ENCODE measurements around the gene NEURL3.

The NEURL3 gene

GRCh38 chr2:96452053-96452452 is 53.1 kb downstream of the NEURL3 start:
- CTCF ChIA-PET, result interaction anchor here (1.6 kb wide), 1 partner anchor 429 kb away, joined by 3 read pairs; no protein-coding TSS in a partner anchor
- DNase-seq (ENCODE audit: extremely low spot score), result no peak
- POLR2A ChIA-PET, result no interaction called here
- TF ChIP-seq CTCF (IDR thresholded peaks at IDR 0.05; ENCODE audit: control extremely low read depth, extremely low read depth, low read depth, missing control alignments), result no peak

- POLR2A ChIA-PET, result no interaction called here
- TF ChIP-seq CTCF (IDR thresholded peaks at IDR 0.05; ENCODE audit: control extremely low read depth, extremely low read depth, low read depth, missing control alignments), result no peak
- DNase-seq (ENCODE audit: extremely low spot score), result no peak
- CTCF ChIA-PET, result interaction anchor here (1.2 to 3.2 kb wide), 5 partner anchors 17 to 60 kb away, joined by 3 to 12 read pairs (median 7); no protein-coding TSS in a partner anchor
Observed at GRCh38 chr2:96449637-96450036, 55.5 kb downstream of the NEURL3 start.

- ChIA-PET CTCF (interaction anchor here (0.6 to 3.2 kb wide), 6 partner anchors 17 to 60 kb away, joined by 3 to 12 read pairs (median 6); no protein-coding TSS in a partner anchor), POLR2A (no interaction called here)
- no peak for DNase-seq (ENCODE audit: extremely low spot score)
- no peak for TF ChIP-seq CTCF (IDR thresholded peaks at IDR 0.05; ENCODE audit: control extremely low read depth, extremely low read depth, low read depth, missing control alignments)
Observed at GRCh38 chr2:96449174-96449573, 56.0 kb downstream of the NEURL3 start.

GRCh38 chr2:96447726-96448125 is 57.4 kb downstream of the NEURL3 start:
- DNase-seq (ENCODE audit: extremely low spot score), result no peak
- TF ChIP-seq CTCF (IDR thresholded peaks at IDR 0.05; ENCODE audit: control extremely low read depth, extremely low read depth, low read depth, missing control alignments), result no peak
- ChIA-PET POLR2A (no interaction called here), CTCF (interaction anchor here (1.8 to 3.2 kb wide), 3 partner anchors 22 to 62 kb away, joined by 4 to 12 read pairs (median 7); no protein-coding TSS in a partner anchor)

Measured in GM10248 (cell line).